Dermis blood vessel endothelial cell (primary cell): ENCODE data around the gene BLID. TPM values are rescaled to one million over a fixed set of nuclear protein-coding genes. Genes with fewer than 3 reads are reported as not detected.

Experiments used
- DNase-seq: peaks from one replicate; pipeline ENCODE4 v3.0.0; 2010
- total RNA-seq: library from RNA; depleted of rRNA; stranded (reverse); fragments of >200 nt; gene quantifications from 2 replicates; pipeline ENCODE4 v1.2.3, GENCODE V29; 2014

BLID gene
- total RNA-seq: 0.79 TPM in 1 of 2 replicates, not detected in the other

- DNase-seq: peak; percentile 52
Measured at GRCh38 chr11:122115524-122116379, at the start of gene BLID. Gene BLID, minus strand, starts transcription at chr11:122116215. Its CDS starts 293 bp downstream, at chr11:122115922.

- DNase-seq: no peak
Measured at GRCh38 chr11:122163053-122163819, 47.2 kb upstream of the BLID start.

GRCh38 chr11:122162095-122162494 is 46.1 kb upstream of the BLID start:
- DNase-seq: no peak

- no peak for DNase-seq
Measured at GRCh38 chr11:122160841-122161590, 45.0 kb upstream of the BLID start.

GRCh38 chr11:122159861-122160260 is 43.8 kb upstream of the BLID start:
- no peak for DNase-seq

- DNase-seq: peak; percentile 52
Measured at GRCh38 chr11:122159173-122159721, 43.2 kb upstream of the BLID start.

GRCh38 chr11:122158171-122158570 is 42.2 kb upstream of the BLID start:
- no peak for DNase-seq

GRCh38 chr11:122157653-122158161 is 41.7 kb upstream of the BLID start:
- peak; percentile 59 for DNase-seq

GRCh38 chr11:122156940-122157382 is 40.9 kb upstream of the BLID start:
- DNase-seq: peak; percentile 90

- no peak for DNase-seq
Measured at GRCh38 chr11:122155765-122156527, 39.9 kb upstream of the BLID start.

- DNase-seq: no peak
Measured at GRCh38 chr11:122154994-122155393, 39.0 kb upstream of the BLID start.

- no peak for DNase-seq
Measured at GRCh38 chr11:122154227-122154626, 38.2 kb upstream of the BLID start.

GRCh38 chr11:122153746-122154145 is 37.7 kb upstream of the BLID start:
- DNase-seq: no peak

GRCh38 chr11:122150216-122151124 is 34.5 kb upstream of the BLID start:
- DNase-seq: no peak

GRCh38 chr11:122149202-122149601 is 33.2 kb upstream of the BLID start:
- DNase-seq: no peak

GRCh38 chr11:122146475-122146874 is 30.5 kb upstream of the BLID start:
- no peak for DNase-seq

GRCh38 chr11:122145715-122146274 is 29.8 kb upstream of the BLID start:
- DNase-seq: no peak

- no peak for DNase-seq
Measured at GRCh38 chr11:122144752-122145151, 28.7 kb upstream of the BLID start.

GRCh38 chr11:122141725-122142124 is 25.7 kb upstream of the BLID start:
- DNase-seq: no peak

GRCh38 chr11:122140500-122140899 is 24.5 kb upstream of the BLID start:
- DNase-seq: peak; percentile 46
